HG02571 (cell line): ENCODE results near the gene GSTA1.
"Not testable (repeated sequence)": the region's sequence is repeated elsewhere in the genome, so short reads cannot be mapped to it uniquely, and the experiment has no call there.

Experiments
- ATAC-seq: cut with Tn5 transposase; IDR thresholded peaks from one replicate; pipeline ENCODE4 v1.9.1; 2021; ENCODE audit warnings: mild to moderate bottlenecking, moderate library complexity; ENCODE audit not compliant: unreplicated experiment

GSTA1 gene

GRCh38 chr6:52759085-52759484, 44.5 kb downstream of the GSTA1 start:
- ATAC-seq: no peak

- not testable (repeated sequence) for ATAC-seq
Observed at GRCh38 chr6:52757651-52758338, 45.8 kb downstream of the GSTA1 start.

GRCh38 chr6:52754443-52754842, 49.2 kb downstream of the GSTA1 start:
- ATAC-seq: no peak

- ATAC-seq: not testable (repeated sequence)
Observed at GRCh38 chr6:52753137-52753536, 50.5 kb downstream of the GSTA1 start.

GRCh38 chr6:52752310-52752709, 51.3 kb downstream of the GSTA1 start:
- no peak for ATAC-seq

- no peak for ATAC-seq
Observed at GRCh38 chr6:52749556-52750152, 54.0 kb downstream of the GSTA1 start.

- ATAC-seq: not testable (repeated sequence)
Observed at GRCh38 chr6:52747301-52747700, 56.3 kb downstream of the GSTA1 start.

GRCh38 chr6:52746213-52746612, 57.4 kb downstream of the GSTA1 start:
- ATAC-seq: no peak

GRCh38 chr6:52745764-52746201, 57.8 kb downstream of the GSTA1 start:
- no peak for ATAC-seq

- no peak for ATAC-seq
Observed at GRCh38 chr6:52741872-52742271, 61.7 kb downstream of the GSTA1 start.
